Stimulated activated CD8-positive, alpha-beta memory T cell treated with anti-CD3 and anti-CD28 coated beads, Interleukin-7, amount 100 ng/mL, for 4 hours (primary cell): ENCODE data around the gene ESRRB.

Experiments
- DNase-seq, 2 donors: peaks; one replicate each; pipeline ENCODE4 v3.0.0-alpha.2; 2020; ENCODE audit warnings: low read depth in 2 of 2

ESRRB gene

DNA sequence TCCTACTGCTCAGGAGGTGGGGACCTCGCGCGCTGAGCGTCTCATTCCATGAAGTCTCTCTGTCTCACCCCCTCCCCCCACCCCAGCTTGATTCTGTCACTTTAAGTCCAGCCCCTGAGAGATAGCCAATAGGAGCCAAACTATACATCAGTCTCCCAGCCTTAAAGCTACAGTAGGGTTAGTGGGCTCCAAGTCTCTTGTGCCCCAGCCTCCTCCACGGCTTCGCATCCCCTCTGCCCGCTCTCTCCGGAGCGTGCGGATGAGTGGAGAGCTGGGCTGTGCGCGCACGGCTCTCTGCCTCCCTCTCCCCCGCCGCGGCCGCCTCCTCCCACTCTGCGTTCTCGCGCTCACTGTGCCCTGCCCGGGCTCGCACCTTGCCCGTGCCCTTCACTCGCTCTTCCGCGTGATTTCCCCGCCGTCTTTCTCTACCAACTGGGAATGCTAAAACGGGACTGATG lies at the start of gene ESRRB:
ESRRB (plus strand) TSS at position 191 of the 458 bp plus-strand sequence; CDS start at position 456, 265 bp downstream.
- DNase-seq, result no peak

- DNase-seq, result no peak
Observed at GRCh38 chr14:76326918-76327689, 48.8 kb upstream of the ESRRB start.

GRCh38 chr14:76328457-76329137 lies 47.3 kb upstream of the ESRRB start:
- no peak for DNase-seq

DNA sequence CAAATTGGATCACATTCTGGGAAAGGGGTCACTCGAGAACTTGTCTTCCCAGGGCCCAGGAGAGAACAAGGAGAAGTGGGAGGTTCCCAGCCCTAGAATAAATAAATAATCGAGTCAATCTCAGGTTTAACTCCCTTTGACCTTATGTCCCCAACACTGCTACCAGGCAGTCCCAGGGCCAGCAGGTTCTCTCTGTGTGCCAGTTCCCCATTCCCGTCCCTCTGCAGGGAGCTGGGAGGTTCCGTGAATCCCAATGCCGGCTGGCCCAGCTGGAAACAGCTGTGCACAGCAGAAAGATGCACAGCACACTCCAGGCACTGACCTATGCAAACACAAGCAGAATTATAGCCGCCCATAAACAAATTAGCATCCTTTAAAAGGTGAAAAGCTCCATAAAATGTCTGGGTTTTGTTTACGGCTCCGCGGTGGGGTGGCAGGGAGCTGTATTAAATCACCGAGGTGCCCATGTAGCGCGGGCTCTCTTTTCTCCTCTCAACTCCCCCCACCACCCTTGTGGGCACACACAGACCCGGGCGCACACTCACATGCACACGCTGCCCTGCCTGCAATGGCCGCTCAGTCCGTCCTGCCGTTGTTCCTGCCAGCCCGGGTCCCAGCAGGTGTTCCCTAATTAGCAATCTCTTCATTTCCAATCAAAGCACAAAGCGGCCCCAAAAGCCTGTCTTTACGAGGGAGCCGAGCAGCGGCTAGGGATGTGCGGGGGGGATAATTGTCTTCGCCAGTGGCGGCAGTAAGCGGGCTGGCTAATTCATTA lies 46.6 kb upstream of the ESRRB start:
- DNase-seq, result no peak

DNA sequence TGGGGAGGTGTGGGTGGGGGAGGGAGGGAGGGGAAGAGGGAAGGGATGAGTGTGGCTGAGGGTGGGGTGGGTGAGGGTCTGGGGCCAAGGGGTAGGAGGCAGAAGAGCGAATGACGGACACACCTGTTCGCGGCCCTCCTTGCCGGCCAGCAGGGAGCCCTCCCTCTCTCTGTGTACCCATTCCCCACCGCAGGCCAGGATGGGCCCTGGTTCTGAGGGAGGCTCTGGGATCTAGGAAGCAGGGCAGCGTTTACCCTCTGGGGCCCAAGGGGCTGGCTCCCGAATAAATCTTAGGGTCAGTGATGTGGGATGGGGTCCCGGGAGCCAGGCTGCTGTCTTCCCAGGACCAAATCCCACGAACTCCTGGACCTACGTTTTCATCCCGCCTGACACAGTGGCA lies 46.0 kb upstream of the ESRRB start:
- no peak for DNase-seq

- DNase-seq, result no peak
Observed at GRCh38 chr14:76330411-76331327, 45.3 kb upstream of the ESRRB start.

- DNase-seq, result no peak
Observed at GRCh38 chr14:76331328-76332011, 44.5 kb upstream of the ESRRB start.

- DNase-seq, result no peak
Observed at GRCh38 chr14:76333664-76334063, 42.3 kb upstream of the ESRRB start.

GRCh38 chr14:76334316-76334715 lies 41.6 kb upstream of the ESRRB start:
- no peak for DNase-seq

GRCh38 chr14:76336876-76337275 lies 39.1 kb upstream of the ESRRB start:
- no peak for DNase-seq

GRCh38 chr14:76337635-76338545 lies 38.0 kb upstream of the ESRRB start:
- DNase-seq, result no peak

- no peak for DNase-seq
Observed at GRCh38 chr14:76339728-76340615, 36.0 kb upstream of the ESRRB start.

- no peak for DNase-seq
Observed at GRCh38 chr14:76343386-76343785, 32.6 kb upstream of the ESRRB start.

DNA sequence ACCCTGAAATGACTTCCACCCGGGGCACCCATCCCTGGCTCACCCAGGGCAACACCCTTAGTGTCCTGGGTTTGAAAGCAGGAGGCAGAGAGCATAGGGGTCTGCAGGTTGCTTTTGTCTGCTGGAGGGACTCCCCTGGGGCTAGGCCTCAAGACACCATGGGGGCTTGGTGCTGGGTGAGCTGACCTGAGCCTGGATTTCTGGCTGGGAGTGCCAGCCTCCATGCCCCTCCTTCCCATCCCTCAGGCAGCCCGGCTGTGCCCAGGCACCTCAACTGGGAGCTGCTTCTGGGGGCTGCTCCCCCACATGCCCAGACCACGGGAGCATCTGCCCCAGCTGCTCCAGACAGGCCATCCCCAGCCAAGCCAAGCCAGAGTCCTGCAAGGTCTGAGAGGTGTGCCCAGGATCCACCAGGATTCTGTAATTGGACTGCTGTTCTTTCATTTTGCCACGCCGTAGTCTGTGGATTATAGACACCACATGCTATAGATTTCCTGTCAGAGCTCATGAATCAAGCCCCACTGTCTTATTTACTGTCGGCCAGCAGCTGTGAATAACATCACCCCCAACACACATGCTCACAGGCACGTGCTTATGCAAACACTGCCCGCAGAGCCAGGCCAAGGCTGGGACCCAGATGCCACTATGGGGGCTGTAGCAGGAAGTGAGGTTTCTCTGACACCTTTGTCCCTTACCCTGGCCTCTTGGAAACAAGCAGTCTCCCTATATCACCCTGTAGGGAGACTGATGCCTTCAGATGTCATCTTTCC lies 29.4 kb upstream of the ESRRB start:
- DNase-seq, result no peak

- DNase-seq, result no peak
Observed at GRCh38 chr14:76348898-76349297, 27.0 kb upstream of the ESRRB start.

GRCh38 chr14:76349993-76350392 lies 25.9 kb upstream of the ESRRB start:
- DNase-seq, result no peak

DNA sequence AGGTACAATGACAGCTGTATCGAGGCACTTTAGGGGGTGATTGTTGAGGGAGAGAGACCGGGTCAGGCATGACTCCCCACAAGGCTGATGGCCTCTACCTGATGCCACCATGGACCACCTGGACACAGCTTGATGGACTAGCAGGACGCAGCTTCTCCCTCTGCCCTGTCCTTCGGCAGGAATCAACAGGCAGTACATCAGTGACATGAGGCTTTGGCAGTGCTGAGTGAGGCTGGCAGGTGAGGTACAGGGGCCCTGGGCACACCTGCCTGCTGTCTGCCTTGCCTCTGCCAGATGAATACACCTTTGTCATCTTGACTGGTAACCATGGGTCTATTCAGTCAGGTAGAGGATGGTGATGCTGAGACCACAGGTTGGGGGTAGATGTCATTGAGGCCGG lies 25.3 kb upstream of the ESRRB start:
- no peak for DNase-seq

GRCh38 chr14:76351941-76352340 lies 24.0 kb upstream of the ESRRB start:
- DNase-seq, result no peak
